Muscle of leg (tissue), 16 donors: ENCODE results near the gene TMEM106C. TPM values are rescaled to one million over a fixed set of nuclear protein-coding genes. Genes with fewer than 3 reads are reported as not detected.
A peak's percentile ranks its signal among the peaks of the same experiment; 100 is the strongest.

Experiments used
- DNase-seq: peaks from one replicate; pipeline ENCODE4 v3.0.0; 2013
- H3K27ac ChIP-seq: one replicate; pipeline ENCODE4 v1.5.1; 2013; ENCODE audit warnings: mild to moderate bottlenecking, low read length, control low read depth
- H3K27me3 ChIP-seq: one replicate; pipeline ENCODE4 v1.6.1; 2013; ENCODE audit warnings: low read length; ENCODE audit not compliant: control insufficient read depth, insufficient read depth
- H3K36me3 ChIP-seq: one replicate; pipeline ENCODE4 v1.6.1; 2013; ENCODE audit warnings: low read length; ENCODE audit not compliant: control insufficient read depth, insufficient read depth
- H3K4me1 ChIP-seq: one replicate; pipeline ENCODE4 v1.6.1; 2013; ENCODE audit warnings: low read length; ENCODE audit not compliant: control insufficient read depth, insufficient read depth
- H3K4me3 ChIP-seq: one replicate; pipeline ENCODE4 v1.5.1; 2013; ENCODE audit warnings: low read length, control low read depth
- H3K9me3 ChIP-seq: replicated peaks from 2 replicates; pipeline ENCODE4 v1.6.1; 2013; ENCODE audit warnings: low read depth, low read length; ENCODE audit not compliant: control insufficient read depth
- WGBS: methylation state at CpG from one replicate; pipeline ENCODE4 v1.1.5; 2013; ENCODE audit warnings: missing lambda C conversion rate; ENCODE audit not compliant: insufficient coverage; 5-methylcytosine and 5-hydroxymethylcytosine counted together
- long read RNA-seq, 11 donors: transcript quantifications; one replicate each; lab custom pipeline, GENCODE V29; 2026
- polyA plus RNA-seq, 8 donors: library from polyadenylated mRNA; unstranded; fragments of 120-200 nt; gene quantifications; one replicate each; pipeline versions ENCODE4 v1.2.1 to v1.2.3, GENCODE V29; 2013; ENCODE audit warnings: inconsistent platforms in 1 of 8, low replicate concordance in 1 of 8; ENCODE audit not compliant: insufficient read length in 8 of 8, insufficient read depth in 1 of 8
- total RNA-seq: library from RNA; stranded (reverse); fragments of 120-200 nt; gene quantifications from one replicate; pipeline ENCODE4 v1.2.4, GENCODE V29; 2013

Gene TMEM106C, protein sequence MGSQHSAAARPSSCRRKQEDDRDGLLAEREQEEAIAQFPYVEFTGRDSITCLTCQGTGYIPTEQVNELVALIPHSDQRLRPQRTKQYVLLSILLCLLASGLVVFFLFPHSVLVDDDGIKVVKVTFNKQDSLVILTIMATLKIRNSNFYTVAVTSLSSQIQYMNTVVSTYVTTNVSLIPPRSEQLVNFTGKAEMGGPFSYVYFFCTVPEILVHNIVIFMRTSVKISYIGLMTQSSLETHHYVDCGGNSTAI
- total RNA-seq, result 59.6 TPM
- polyA plus RNA-seq, result 10 to 100 TPM; 45.3 to 74.1 (median 56.4) TPM
- long read RNA-seq, donor 1, partial matches to known transcripts, result 5 of 11 reads
- long read RNA-seq, donor 1, other reads (novel, unspliced or antisense), result 0 of 11 reads
- long read RNA-seq, donor 2, partial matches to known transcripts, result 0 of 2 reads
- long read RNA-seq, donor 2, other reads (novel, unspliced or antisense), result 0 of 2 reads
- long read RNA-seq, donor 3, transcript TMEM106C-201 (8 exons, 1,394 nt), result major isoform, 6 of 8 reads
- long read RNA-seq, donor 3, partial matches to known transcripts, result 0 of 8 reads
- long read RNA-seq, donor 3, other reads (novel, unspliced or antisense), result 0 of 8 reads
- long read RNA-seq, donor 4, transcript TMEM106C-201 (8 exons, 1,394 nt), result major isoform, 11 of 25 reads
- long read RNA-seq, donor 4, transcript TMEM106C-220 (8 exons, 810 nt), result minor isoform, 5 of 25 reads
- long read RNA-seq, donor 4, partial matches to known transcripts, result 5 of 25 reads
- long read RNA-seq, donor 4, other reads (novel, unspliced or antisense), result 0 of 25 reads
- long read RNA-seq, donor 5, transcript TMEM106C-201 (8 exons, 1,394 nt), result minor isoform, 12 of 99 reads
- long read RNA-seq, donor 5, transcript TMEM106C-220 (8 exons, 810 nt), result major isoform, 20 of 99 reads
- long read RNA-seq, donor 5, partial matches to known transcripts, result 55 of 99 reads
- long read RNA-seq, donor 5, other reads (novel, unspliced or antisense), result 0 of 99 reads
- long read RNA-seq, donor 6, transcript TMEM106C-220 (8 exons, 810 nt), result major isoform, 12 of 33 reads
- long read RNA-seq, donor 6, transcript TMEM106C-201 (8 exons, 1,394 nt), result minor isoform, 10 of 33 reads
- long read RNA-seq, donor 6, partial matches to known transcripts, result 8 of 33 reads
- long read RNA-seq, donor 6, other reads (novel, unspliced or antisense), result 0 of 33 reads
- long read RNA-seq, donor 7, transcript TMEM106C-201 (8 exons, 1,394 nt), result minor isoform, 5 of 22 reads
- long read RNA-seq, donor 7, transcript TMEM106C-220 (8 exons, 810 nt), result major isoform, 8 of 22 reads
- long read RNA-seq, donor 7, partial matches to known transcripts, result 5 of 22 reads
- long read RNA-seq, donor 7, other reads (novel, unspliced or antisense), result 0 of 22 reads
- long read RNA-seq, donor 8, transcript TMEM106C-220 (8 exons, 810 nt), result major isoform, 10 of 21 reads
- long read RNA-seq, donor 8, partial matches to known transcripts, result 0 of 21 reads
- long read RNA-seq, donor 8, other reads (novel, unspliced or antisense), result 0 of 21 reads
- long read RNA-seq, donor 9, transcript TMEM106C-220 (8 exons, 810 nt), result major isoform, 6 of 18 reads
- long read RNA-seq, donor 9, partial matches to known transcripts, result 11 of 18 reads
- long read RNA-seq, donor 9, other reads (novel, unspliced or antisense), result 0 of 18 reads
- long read RNA-seq, donor 10, transcript TMEM106C-201 (8 exons, 1,394 nt), result minor isoform, 13 of 30 reads
- long read RNA-seq, donor 10, transcript TMEM106C-220 (8 exons, 810 nt), result major isoform, 14 of 30 reads
- long read RNA-seq, donor 10, partial matches to known transcripts, result 0 of 30 reads
- long read RNA-seq, donor 10, other reads (novel, unspliced or antisense), result 0 of 30 reads
- long read RNA-seq, donor 11, transcript TMEM106C-220 (8 exons, 810 nt), result minor isoform, 5 of 44 reads
- long read RNA-seq, donor 11, transcript TMEM106C-201 (8 exons, 1,394 nt), result major isoform, 16 of 44 reads
- long read RNA-seq, donor 11, partial matches to known transcripts, result 21 of 44 reads
- long read RNA-seq, donor 11, other reads (novel, unspliced or antisense), result 0 of 44 reads

DNA sequence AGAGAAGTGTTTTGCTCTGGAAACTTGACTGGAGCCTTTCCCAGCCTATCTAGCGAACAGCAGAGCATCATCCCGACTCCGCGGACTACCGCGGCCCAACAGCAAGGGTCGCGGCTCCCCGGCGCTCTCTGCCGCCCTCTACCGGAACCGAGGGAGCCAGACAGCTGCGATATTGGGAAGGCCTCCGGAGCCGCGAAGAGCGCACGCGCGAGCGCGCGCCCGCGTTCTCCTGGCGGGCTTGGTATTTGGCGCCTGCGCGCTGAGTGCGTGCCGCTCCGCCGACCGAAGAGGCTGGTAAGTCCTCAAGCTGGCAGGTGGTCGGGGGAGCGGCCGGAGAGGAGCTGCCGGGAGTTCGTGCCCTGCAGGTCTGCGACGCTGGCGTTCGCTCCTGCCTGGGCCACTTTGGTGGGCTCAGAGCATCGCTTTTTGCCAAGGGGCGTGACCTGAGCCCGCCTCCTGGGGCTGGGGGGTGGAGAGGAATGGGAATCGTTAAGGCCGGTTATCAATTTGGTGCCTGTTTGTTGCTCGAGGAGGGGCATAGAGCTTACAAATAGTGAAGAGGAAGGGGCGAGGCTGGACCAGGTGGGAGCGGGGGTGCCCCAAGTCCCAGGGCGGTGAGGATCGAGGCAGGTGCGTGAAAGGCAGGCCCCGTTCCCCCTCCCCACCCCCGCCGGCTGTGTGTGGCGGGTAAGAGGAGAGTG lies at the start of gene TMEM106C:
TMEM106C (plus strand) TSS at position 257 of the 701 bp plus-strand sequence. CDS start 641 bp downstream, outside the sequence.
- under 1% methylated on average over 51 of the region's 59 CpGs for WGBS

DNA sequence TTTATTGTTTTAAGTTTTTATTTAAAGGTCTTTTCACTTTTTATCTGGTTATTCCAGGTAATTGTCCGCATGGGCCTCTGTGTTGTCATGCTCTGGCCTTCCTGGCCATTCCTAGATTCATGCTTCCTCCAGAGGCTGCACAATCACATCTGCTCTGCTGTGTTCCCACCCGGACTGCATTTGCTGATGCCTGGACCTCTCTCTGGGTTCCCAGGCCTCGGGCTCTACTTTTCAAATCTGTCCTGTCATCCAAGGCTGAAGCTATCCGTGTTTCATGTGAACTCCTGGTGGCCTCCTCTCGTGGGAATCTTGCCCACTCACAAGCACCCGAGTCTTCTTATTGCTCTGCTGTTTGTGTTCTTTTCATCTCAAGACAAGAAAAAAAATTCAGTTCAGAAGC lies 42.5 kb upstream of the TMEM106C start:
- Histone ChIP-seq H3K9me3 (no peaks in the 10 kb centered on the region), H3K27ac (no peak overlapping the region), H3K36me3 (no peaks in the 10 kb centered on the region), H3K4me1 (no peaks in the 10 kb centered on the region), H3K4me3 (no peak overlapping the region), H3K27me3 (no peaks in the 10 kb centered on the region)
- no peak for DNase-seq
- WGBS, result 56% methylated on average over 5 of the region's 6 CpGs

More for the DNA sequence above, at the start of gene TMEM106C:
- DNase-seq, result peak; percentile 96
- H3K4me3 ChIP-seq, result peak within 1 kb of the TSS; percentile 89
- no peaks in the 10 kb centered on the region for H3K9me3 ChIP-seq
- peaks cover 17% of the 10 kb centered on the region for H3K4me1 ChIP-seq
- peak within 1 kb of the TSS; percentile 15 for H3K27ac ChIP-seq
- H3K27me3 ChIP-seq, result peaks cover 5% of the 10 kb centered on the region
- peaks cover 24% of the 10 kb centered on the region for H3K36me3 ChIP-seq

DNA sequence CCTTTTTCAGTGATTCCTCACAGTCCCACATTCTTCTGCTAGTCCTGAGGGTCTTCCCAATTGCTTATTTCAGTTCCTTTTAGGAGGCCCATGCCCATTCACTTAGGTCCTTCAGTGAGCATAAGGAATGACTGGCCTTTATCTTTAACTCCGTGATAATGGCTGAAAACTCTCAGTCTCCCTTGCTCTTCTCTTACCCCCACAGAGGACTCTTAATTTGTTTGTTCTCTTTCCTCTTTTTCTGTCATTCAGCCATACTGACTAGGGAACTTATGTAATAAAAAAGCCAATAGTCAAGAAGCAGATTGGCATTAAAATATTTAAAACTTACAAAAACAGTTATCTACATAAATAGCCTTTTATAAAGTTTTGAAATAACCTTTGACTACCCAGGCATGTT lies 41.5 kb upstream of the TMEM106C start:
- Histone ChIP-seq H3K36me3 (no peaks in the 10 kb centered on the region), H3K4me1 (no peaks in the 10 kb centered on the region), H3K4me3 (no peak overlapping the region), H3K9me3 (no peaks in the 10 kb centered on the region), H3K27me3 (peaks cover 3% of the 10 kb centered on the region), H3K27ac (no peak overlapping the region)
- no CpG with 5 or more reads among the region's 1 CpG for WGBS
- DNase-seq, result no peak

DNA sequence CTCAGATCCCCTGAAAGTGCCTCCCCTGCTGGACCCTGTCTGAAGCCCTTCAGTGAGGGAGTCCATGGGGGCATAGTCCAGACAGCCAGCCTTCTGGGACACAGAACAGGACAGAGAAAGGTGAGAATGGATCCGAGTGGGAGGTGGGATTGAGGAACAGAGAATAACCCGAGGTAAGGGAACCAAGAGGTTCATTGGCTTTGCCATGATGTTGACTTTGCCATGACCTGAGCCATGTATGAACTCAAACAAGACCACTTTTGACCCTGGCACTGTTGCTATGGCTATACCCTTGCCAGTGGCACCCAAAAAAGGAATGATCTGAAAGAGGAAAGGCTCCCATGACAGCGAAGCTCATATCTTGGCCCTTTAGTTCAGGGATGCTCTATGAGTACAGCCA lies 36.0 kb upstream of the TMEM106C start:
- WGBS, result 76% methylated on average over 3 of the region's 3 CpGs
- peaks cover 5% of the 10 kb centered on the region for H3K27me3 ChIP-seq
- H3K36me3 ChIP-seq, result no peaks in the 10 kb centered on the region
- no peaks in the 10 kb centered on the region for H3K4me1 ChIP-seq
- DNase-seq, result no peak
- no peak overlapping the region for H3K4me3 ChIP-seq
- H3K9me3 ChIP-seq, result no peaks in the 10 kb centered on the region
- no peak overlapping the region for H3K27ac ChIP-seq

DNA sequence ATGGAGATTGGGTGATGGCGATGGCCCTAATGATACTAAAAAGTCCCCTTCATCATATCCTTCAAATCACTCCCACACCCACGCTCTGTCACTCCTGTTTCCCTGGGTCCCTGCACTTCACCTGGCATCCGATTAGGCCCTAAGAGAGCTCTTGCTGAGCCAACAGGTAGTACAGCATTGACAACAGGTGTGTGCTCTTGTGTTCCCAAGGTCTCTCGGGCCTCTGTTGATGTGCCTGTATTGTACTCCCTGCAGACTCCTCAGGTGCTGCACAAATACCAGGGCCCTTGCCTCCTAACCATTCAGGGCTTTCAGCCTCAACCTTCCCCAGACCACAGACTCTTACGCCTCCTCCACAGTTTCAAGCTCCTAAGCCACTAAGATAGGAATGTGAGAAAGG lies 32.8 kb upstream of the TMEM106C start:
- no peak overlapping the region for H3K27ac ChIP-seq
- no peak for DNase-seq
- H3K36me3 ChIP-seq, result no peaks in the 10 kb centered on the region
- peaks cover 5% of the 10 kb centered on the region for H3K27me3 ChIP-seq
- H3K4me3 ChIP-seq, result no peak overlapping the region
- H3K9me3 ChIP-seq, result no peaks in the 10 kb centered on the region
- 90% methylated on average over 3 of the region's 5 CpGs for WGBS
- H3K4me1 ChIP-seq, result peaks cover 11% of the 10 kb centered on the region

DNA sequence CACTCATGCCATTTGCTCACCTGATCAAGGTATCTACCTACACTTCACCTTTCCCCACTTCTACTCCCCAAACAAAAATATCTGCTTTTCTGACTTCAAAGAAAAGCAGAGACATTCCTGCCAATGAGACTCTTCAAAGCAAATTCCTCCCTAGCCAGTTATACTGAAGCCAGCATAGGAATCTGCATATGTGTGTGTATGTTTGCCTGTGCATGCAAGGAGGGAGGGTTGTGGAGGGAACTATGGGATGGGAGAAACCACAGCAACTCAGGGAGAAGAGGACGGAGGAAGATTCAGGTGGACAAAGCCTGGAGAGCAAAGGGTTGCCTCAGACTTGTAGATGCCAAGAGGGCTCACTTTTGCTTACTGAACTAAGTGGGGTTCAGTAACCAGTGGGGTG lies 32.2 kb upstream of the TMEM106C start:
- no peak overlapping the region for H3K27ac ChIP-seq
- H3K4me1 ChIP-seq, result peaks cover 14% of the 10 kb centered on the region
- no peak for DNase-seq
- no peak overlapping the region for H3K4me3 ChIP-seq
- peaks cover 5% of the 10 kb centered on the region for H3K27me3 ChIP-seq
- H3K9me3 ChIP-seq, result no peaks in the 10 kb centered on the region
- WGBS, result 75% methylated on average over 1 of the region's 1 CpG
- no peaks in the 10 kb centered on the region for H3K36me3 ChIP-seq

DNA sequence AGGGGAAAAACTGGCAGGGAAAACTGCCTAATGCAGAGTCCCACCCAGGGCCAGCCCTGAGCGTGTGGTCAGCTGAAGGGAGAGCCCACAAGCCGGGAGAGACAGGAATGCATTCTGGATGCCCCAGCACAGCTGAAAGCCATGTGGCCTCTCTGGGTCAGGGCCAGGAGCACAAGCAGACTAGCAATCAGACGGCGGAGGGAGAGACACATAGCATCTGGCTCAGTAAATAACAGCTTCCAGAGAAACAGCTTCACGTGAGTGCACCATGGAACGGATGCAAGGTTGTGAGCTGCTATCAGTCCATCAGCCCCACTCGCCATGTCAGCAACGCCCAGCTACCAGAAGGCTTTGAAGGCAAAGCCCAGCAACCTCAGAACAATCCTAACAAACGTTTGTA lies 28.2 kb upstream of the TMEM106C start:
- H3K4me3 ChIP-seq, result no peak overlapping the region
- H3K4me1 ChIP-seq, result peaks cover 18% of the 10 kb centered on the region
- no peaks in the 10 kb centered on the region for H3K27me3 ChIP-seq
- peak; percentile 90 for DNase-seq
- H3K27ac ChIP-seq, result peak overlapping the region; percentile 45
- WGBS, result 16% methylated on average over 8 of the region's 9 CpGs
- H3K9me3 ChIP-seq, result no peaks in the 10 kb centered on the region
- no peaks in the 10 kb centered on the region for H3K36me3 ChIP-seq

DNA sequence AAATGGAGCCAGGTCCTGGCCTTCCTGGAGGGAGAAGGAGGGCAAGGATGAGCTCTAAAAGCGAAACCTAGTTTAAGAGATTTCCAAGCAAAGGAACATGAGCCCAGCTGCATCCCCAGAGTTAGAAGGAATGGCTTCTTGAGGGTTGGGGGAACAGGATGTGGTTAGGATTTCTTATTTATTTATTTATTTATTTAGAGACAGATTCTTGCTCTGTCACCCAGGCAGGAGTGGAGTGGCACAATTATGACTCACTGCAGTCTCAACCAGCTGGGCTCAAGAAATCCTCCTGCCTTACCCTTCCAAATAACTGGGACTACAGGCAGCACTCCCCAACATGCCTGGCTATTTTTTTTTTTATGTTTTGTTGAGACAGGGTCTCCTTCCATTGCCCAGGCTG lies 25.3 kb upstream of the TMEM106C start:
- Histone ChIP-seq H3K4me1 (peaks cover 28% of the 10 kb centered on the region), H3K27me3 (peaks cover 8% of the 10 kb centered on the region), H3K27ac (no peak overlapping the region), H3K36me3 (no peaks in the 10 kb centered on the region), H3K4me3 (no peak overlapping the region), H3K9me3 (no peaks in the 10 kb centered on the region)
- no peak for DNase-seq
- WGBS, result 100% methylated on average over 1 of the region's 1 CpG
